GM19238 (cell line): ENCODE data around the gene DLX2.
A peak's percentile ranks its signal among the peaks of the same experiment; 100 is the strongest.
"Not testable (repeated sequence)": the region's sequence is repeated elsewhere in the genome, so short reads cannot be mapped to it uniquely, and the experiment has no call there.

Experiments used
- DNase-seq: peaks from one replicate; pipeline ENCODE4 v3.0.0; 2011; ENCODE audit warnings: low spot score; ENCODE audit not compliant: insufficient read length

Gene DLX2

DNA sequence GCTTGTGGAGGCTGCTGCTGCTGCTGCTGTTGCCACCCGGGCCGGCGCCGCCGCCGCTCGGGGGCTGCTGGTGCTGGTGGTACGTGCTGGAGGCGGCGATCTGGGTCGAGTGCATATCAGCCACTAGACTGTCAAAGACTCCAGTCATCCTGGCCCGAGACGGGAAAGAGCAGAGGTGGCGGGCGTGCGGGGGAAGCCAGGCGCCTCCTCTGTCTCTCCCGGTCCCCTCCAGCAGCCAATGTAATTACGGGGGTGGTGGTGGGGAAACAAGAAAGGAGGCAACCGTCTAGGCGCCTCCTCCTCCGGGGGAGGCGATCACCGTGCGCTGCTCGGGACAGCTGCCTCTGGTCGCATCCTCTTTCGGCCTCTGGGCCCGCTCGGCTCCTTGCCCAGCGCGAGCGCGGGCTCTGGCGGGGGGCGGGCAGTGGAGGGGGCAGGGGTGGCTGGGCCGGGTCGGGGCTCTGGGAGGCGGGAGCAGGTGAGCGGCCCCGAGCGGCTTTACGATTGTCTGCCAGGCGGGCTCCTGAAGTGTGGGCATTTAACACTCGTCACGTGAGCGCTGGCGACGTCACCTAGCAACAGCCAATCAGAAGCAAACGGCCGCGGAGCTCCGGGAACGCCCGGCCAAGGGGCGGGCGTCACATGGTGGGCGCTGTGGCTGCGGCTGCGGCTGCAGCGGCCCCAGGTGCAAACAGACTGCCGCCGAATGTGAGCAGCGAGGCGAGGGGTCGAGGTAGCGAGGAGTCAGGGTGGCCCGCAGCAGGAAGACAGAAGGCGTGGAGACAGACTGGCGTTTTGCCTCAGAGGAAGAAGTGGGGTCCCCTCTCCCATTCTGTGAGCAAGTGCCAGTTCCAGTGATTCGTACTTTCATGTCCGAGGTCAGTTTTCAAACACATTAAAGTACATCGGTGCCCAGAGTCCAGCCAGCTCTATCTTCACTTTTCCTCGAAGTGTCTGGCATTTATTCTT, at the start of gene DLX2:
DLX2 (minus strand) TSS at position 510 of the 969 bp plus-strand sequence; CDS start at position 148, 362 bp downstream.
- peak; percentile 83 for DNase-seq

GRCh38 chr2:172147944-172148650, 45.4 kb upstream of the DLX2 start:
- no peak for DNase-seq

DNA sequence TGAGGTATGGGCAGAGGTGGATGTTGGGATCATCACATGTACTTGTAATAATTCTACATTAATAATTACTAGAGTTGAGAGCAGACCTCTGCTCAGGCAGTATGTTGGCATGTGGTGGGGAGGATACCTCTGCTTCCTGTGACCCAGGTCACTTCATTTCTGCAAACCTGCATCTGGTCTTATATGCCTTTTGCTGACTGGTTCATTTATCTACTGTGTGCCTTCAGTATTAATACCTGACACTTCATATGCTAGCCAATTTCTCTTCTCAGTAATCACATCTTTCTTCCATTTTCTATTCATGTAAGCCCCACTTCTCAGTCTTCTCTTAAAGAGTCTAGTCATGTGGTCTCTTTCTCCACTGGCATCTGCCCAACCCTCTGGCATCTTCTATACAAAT, 41.1 kb upstream of the DLX2 start:
- DNase-seq: no peak

DNA sequence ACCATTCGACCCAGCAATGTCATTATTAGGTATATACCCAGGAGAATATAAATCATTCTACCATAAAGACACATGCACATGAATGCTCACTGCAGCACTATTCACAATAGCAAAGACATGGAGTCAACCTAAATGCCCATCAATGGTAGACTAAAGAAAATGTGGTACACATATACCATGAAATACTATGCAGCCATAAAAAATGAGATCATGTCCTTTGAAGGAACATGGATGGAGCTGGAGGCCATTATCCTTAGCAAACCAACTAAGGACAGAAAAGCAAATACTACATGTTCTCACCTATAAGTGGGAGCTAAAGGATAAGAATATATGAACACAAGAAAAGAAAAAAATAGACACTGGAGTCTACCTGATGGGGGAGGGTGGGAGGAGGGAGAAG, 36.0 kb upstream of the DLX2 start:
- not testable (repeated sequence) for DNase-seq

DNA sequence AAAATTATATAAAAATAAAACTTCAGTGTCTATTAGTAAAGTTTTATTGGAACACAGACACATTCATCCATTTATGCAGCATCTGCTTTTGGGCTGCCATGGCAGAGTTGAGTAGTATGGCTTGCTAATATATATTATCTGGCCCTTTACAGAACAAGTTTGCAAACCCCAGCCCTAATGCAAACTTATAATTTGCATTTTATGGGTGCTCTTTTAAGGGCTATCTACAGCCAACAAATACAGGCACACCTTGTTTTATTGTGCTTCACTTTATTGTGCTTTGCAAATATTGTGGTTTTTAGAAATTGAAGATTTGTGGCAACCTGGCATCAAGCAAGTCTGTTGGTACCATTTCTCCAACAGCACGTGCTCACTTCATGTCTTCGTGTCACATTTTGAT, 35.2 kb upstream of the DLX2 start:
- no peak for DNase-seq

GRCh38 chr2:172137109-172137508, 34.4 kb upstream of the DLX2 start:
- DNase-seq: no peak

DNA sequence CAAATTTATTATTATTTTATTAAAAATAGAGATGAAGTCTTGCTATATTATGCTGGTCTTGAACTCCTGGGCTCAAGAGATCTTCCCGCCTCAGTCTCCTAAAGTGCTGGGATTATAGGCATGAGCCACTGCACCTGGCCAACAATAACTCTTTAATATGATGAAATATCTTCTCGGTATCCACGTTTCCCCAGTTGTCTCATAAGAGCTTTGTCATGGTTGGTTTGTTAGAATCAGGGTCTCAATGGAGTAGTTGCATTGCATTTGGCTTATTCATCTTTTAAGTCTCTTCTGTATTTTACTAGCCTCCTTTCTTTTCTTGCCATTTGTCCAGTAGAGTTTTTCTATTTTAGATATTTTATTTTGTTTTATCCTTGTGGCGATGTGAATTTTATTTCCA, 32.7 kb upstream of the DLX2 start:
- no peak for DNase-seq

- DNase-seq: no peak
Observed at GRCh38 chr2:172134270-172134669, 31.6 kb upstream of the DLX2 start.

DNA sequence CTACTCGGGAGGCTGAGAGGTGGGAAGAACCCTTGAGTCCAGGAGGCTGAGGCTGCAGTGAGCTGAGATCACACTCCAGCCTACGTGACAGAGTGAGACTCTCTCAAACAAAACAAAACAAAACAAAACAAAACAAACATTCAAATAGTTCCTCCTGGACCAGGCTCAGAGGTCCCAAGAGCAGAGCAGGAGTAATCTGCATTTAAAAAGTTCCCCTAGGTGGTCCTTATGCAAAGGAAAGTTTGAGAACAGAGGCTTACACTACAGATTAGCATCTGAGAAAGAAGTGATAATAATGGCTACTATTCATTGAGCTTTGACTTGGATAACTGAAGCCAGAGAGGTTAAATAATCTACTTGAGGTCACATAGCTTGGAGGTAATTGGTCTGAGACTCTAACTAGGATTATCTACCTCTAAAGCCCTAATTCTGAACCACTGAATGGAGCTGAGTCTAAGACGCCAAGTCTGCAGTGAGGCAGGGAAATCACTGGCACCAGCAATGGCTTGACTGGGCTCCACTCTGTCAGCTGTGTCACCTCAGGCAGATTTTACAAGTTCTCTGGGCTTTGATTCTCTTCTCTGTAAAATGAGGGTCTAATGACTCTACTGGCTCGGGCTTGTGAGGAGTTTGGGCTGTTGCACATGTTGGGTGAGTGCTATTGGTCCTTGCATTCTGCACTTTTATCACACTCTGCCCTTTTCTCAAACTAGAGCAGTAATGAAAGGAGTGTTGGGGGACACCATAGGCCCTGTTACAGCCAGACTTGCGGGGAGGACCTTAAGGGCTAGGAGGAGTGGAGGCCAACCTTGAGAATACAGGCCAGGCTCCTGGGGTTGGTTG, 29.2 kb upstream of the DLX2 start:
- DNase-seq: no peak

GRCh38 chr2:172129404-172129803, 26.7 kb upstream of the DLX2 start:
- DNase-seq: no peak

DNA sequence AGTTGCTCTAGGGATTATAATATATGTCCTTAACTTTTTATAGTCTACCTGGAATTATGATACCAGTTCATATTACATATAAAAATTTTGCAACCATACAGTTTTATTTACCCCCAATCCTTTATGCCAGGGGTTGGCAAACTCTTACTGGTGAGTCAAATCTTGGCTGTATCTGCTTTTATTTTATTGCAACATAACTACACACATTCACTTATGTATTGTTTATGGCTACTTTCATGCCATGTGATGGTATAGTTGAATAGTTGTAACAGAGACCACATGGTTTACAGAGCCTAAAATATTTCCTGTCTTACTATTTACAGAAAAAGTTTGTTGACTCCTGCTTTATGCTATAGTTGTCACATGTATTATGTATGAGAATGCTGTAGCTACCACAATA, 25.8 kb upstream of the DLX2 start:
- no peak for DNase-seq

- DNase-seq: no peak
Observed at GRCh38 chr2:172120118-172120517, 17.4 kb upstream of the DLX2 start.

DNA sequence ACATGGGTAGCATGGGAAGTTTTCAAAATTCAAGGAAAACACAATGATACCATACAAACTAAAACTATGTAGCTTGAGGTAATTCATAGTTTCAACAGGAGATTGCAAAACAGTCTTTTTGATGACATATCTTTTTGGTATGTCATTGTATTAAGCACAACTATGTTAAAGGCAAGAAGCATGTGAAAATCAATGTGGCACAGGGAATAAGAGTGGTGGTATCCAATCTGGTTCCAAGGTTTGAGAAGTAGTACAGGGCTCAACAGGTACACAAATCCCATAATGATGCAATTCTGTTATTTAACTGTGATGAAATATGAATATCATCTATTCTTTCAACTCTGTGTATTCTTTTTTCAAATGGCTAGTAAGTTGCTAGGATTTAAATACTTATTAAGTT, 16.4 kb upstream of the DLX2 start:
- no peak for DNase-seq

DNA sequence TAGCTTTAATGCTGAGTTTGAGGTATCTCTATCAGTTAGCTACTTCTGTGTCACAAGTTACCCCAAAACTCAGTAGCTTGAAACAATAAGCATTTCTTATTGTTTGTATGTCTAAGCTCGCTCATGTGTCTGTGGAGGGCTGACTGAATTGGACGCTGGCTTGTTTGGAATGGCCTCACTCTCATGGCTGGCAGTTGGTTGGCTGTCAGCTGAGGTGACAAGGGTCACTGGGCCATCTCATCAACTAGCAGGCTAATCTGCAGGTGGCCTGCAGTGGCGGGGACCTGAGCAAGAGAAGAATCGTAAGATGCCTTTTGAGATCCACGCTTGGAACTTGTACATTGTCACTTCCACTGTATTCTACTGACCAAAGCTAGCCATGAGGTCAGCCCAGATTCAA, 13.4 kb upstream of the DLX2 start:
- no peak for DNase-seq

DNA sequence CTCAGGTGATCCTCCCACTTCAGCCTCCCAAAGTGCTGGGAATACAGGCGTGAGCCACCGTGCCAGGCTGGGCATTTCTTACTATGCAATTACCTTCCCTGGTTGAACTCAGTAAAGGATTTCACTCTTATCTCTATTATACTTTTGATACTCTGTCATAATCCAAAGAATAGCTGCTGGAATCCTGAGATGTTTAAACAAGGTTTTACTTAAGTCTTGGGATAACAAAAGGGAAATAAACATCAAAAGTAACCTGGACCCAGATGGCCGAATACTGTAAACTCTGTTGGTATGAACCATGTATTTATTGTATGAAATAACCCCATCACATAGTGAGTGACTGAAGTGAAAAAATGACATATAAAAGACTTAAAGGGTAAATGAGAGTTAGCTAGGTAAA, 11.9 kb upstream of the DLX2 start:
- no peak for DNase-seq

GRCh38 chr2:172114176-172114575, 11.5 kb upstream of the DLX2 start:
- not testable (repeated sequence) for DNase-seq

DNA sequence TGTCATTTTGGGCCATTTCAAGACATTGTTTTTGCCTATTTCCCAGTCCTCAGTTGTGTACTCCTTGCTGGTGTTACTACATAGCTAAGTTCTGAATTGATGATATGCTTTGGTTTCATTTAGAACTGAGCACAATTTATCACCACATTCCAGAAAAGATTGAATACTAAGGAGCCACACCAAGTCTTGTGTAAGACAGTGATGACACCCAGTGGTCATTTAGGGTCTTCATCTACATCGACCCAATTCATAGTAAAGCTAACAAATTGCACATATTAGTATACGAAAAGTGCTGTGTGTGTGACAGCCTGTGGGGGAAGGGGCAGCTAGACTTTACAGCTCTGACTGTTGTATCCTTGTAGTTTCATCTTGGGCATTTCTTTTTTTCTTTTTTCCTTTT, 10.9 kb upstream of the DLX2 start:
- no peak for DNase-seq

DNA sequence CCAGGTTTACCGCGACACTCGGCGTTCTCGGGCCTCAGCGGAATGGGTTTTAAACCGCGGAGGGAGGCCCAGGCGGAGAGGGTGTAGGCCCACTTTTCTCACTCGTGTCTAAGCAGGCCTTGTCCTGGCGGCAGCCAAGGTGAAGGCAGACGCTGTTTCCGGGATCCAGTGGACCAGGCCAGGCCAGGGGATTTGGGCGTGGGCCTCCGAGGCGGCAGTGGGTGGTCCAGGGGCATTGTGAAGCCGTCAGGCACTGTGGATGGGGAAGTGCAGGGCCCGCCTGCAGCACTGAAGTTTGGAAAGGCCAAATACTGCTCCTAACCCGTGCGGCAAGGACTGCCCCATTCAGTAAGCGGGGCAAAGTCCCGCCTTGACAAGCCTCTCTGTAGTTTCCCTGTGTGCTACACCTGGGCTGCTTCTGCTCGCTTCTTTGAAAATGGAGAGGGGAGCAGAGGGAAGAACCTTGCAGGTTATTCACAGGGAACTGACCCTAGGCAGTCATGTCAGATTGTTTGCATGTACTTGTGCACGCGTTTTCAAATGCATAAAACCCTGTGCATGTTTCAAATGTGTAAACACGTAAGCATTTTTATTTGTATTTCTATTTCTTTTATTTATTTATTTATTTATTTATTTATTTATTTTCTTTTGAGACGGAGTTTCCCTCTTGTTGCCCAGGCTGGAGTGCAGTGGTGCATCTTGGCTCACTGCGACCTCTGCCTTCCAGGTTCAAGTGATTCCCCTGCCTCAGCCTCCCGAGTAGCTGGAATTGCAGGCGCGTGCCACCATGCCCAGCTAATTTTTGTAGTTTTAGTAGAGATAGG, 7.5 kb upstream of the DLX2 start:
- DNase-seq: no peak

DNA sequence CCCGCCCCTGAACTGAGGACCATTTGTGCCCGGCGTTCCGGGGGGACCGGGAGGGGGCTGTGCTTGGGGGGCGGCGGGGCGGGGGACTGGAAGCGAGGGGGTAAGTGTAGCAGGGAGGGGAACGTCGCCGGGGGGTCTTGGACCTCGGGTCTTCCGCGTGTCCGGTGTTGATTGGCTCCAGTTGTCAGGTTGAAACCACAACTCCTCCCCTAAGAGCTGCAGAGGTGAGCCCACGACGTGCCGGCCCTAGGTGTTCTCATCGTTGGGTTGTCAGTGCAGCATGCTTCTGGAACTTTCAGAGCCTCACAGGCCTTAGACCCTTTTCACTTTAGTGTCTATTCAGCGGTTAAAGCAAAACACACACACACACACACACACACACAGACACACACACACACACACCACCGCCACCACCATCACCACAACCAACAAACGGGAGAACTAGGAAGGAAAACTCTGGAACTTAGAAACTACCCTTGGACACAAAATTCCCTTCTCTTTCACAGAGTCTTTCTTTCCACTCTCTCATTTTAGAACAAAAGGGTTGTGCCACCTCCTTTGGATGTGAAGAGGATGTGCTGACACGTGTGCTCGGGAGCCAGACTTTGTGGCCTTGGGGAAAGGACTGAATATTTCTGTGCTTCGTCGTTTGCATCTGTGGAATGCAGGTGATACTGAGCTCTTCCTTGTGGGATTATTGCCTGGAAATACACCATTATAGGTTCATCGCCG, 6.7 kb upstream of the DLX2 start:
- no peak for DNase-seq

GRCh38 chr2:172108587-172108930, 5.9 kb upstream of the DLX2 start:
- no peak for DNase-seq
